Activated naive CD4-positive, alpha-beta T cell treated with anti-CD3 and anti-CD28 coated beads, Interleukin-2, amount 50 U/mL, for 16 hours (primary cell): ENCODE results near the gene FBXL17.

ENCODE experiments used
- DNase-seq: peaks from one replicate; pipeline ENCODE4 v3.0.0-alpha.2; 2020

FBXL17 gene

GRCh38 chr5:107887166-107887943 lies 494.5 kb downstream of the FBXL17 start:
- DNase-seq = no peak

GRCh38 chr5:107885601-107886000 lies 496.3 kb downstream of the FBXL17 start:
- DNase-seq = no peak

- DNase-seq = no peak
Observed at GRCh38 chr5:107884871-107885270, 497.0 kb downstream of the FBXL17 start.

- DNase-seq = no peak
Observed at GRCh38 chr5:107878661-107879060, 503.2 kb downstream of the FBXL17 start.

GRCh38 chr5:107876906-107877305 lies 505.0 kb downstream of the FBXL17 start:
- DNase-seq = no peak

- no peak for DNase-seq
Observed at GRCh38 chr5:107876261-107876660, 505.6 kb downstream of the FBXL17 start.

GRCh38 chr5:107875833-107876232 lies 506.1 kb downstream of the FBXL17 start:
- no peak for DNase-seq

GRCh38 chr5:107874795-107875194 lies 507.1 kb downstream of the FBXL17 start:
- DNase-seq = no peak

- DNase-seq = no peak
Observed at GRCh38 chr5:107873877-107874276, 508.0 kb downstream of the FBXL17 start.

- no peak for DNase-seq
Observed at GRCh38 chr5:107871023-107871422, 510.9 kb downstream of the FBXL17 start.

GRCh38 chr5:107869438-107870115 lies 512.3 kb downstream of the FBXL17 start:
- DNase-seq = no peak

GRCh38 chr5:107868650-107869409 lies 513.1 kb downstream of the FBXL17 start:
- DNase-seq = no peak

- no peak for DNase-seq
Observed at GRCh38 chr5:107867266-107867665, 514.6 kb downstream of the FBXL17 start.

- no peak for DNase-seq
Observed at GRCh38 chr5:107864793-107865192, 517.1 kb downstream of the FBXL17 start.

- DNase-seq = no peak
Observed at GRCh38 chr5:107863125-107863524, 518.8 kb downstream of the FBXL17 start.

- DNase-seq = no peak
Observed at GRCh38 chr5:107861565-107861964, 520.3 kb downstream of the FBXL17 start.

- no peak for DNase-seq
Observed at GRCh38 chr5:107860044-107860443, 521.9 kb downstream of the FBXL17 start.

GRCh38 chr5:107858788-107859187 lies 523.1 kb downstream of the FBXL17 start:
- DNase-seq = no peak

GRCh38 chr5:107858324-107858723 lies 523.6 kb downstream of the FBXL17 start:
- no peak for DNase-seq

GRCh38 chr5:107857785-107858184 lies 524.1 kb downstream of the FBXL17 start:
- DNase-seq = no peak

GRCh38 chr5:107855171-107855570 lies 526.7 kb downstream of the FBXL17 start:
- DNase-seq = no peak

- DNase-seq = no peak
Observed at GRCh38 chr5:107853696-107854095, 528.2 kb downstream of the FBXL17 start.

GRCh38 chr5:107853031-107853430 lies 528.9 kb downstream of the FBXL17 start:
- no peak for DNase-seq

- no peak for DNase-seq
Observed at GRCh38 chr5:107849118-107849517, 532.8 kb downstream of the FBXL17 start.
